ENCODE results near the gene VAPA.
A peak's percentile ranks its signal among the peaks of the same experiment; 100 is the strongest.
"Not testable (repeated sequence)": the region's sequence is repeated elsewhere in the genome, so short reads cannot be mapped to it uniquely, and the experiment has no call there.

The VAPA gene

GRCh38 chr18:9887992-9888391, 25.8 kb upstream of the VAPA start:
- no peak for DNase-seq

GRCh38 chr18:9890196-9890595, 23.6 kb upstream of the VAPA start:
- DNase-seq: no peak

- DNase-seq: no peak
These were observed 22.9 kb upstream of the VAPA start for GRCh38 chr18:9890957-9891356.

GRCh38 chr18:9891515-9891914, 22.3 kb upstream of the VAPA start:
- DNase-seq: not testable (repeated sequence)

- no peak for DNase-seq
These were observed 19.3 kb upstream of the VAPA start for GRCh38 chr18:9894454-9895068.

GRCh38 chr18:9897129-9897528, 16.7 kb upstream of the VAPA start:
- no peak for DNase-seq

- not testable (repeated sequence) for DNase-seq
These were observed 16.0 kb upstream of the VAPA start for GRCh38 chr18:9897787-9898291.

- DNase-seq: no peak
These were observed 14.8 kb upstream of the VAPA start for GRCh38 chr18:9898792-9899549.

GRCh38 chr18:9899550-9899930, 14.3 kb upstream of the VAPA start:
- DNase-seq: not testable (repeated sequence)

- no peak for DNase-seq
These were observed 13.1 kb upstream of the VAPA start for GRCh38 chr18:9900699-9901098.

- no peak for DNase-seq
These were observed 12.4 kb upstream of the VAPA start for GRCh38 chr18:9901377-9901776.

- not testable (repeated sequence) for DNase-seq
These were observed 11.6 kb upstream of the VAPA start for GRCh38 chr18:9902264-9902663.

- DNase-seq: no peak
These were observed 11.0 kb upstream of the VAPA start for GRCh38 chr18:9902832-9903231.

- DNase-seq: no peak
These were observed 8.4 kb upstream of the VAPA start for GRCh38 chr18:9905401-9905922.

- DNase-seq: no peak
These were observed 7.3 kb upstream of the VAPA start for GRCh38 chr18:9906481-9906880.

GRCh38 chr18:9907867-9908266, 5.9 kb upstream of the VAPA start:
- DNase-seq: no peak

- DNase-seq: no peak
These were observed 3.7 kb upstream of the VAPA start for GRCh38 chr18:9910071-9910470.

- DNase-seq: no peak
These were observed 3.2 kb upstream of the VAPA start for GRCh38 chr18:9910661-9911060.

GRCh38 chr18:9911226-9911625, 2.6 kb upstream of the VAPA start:
- DNase-seq: no peak

- DNase-seq: not testable (repeated sequence)
These were observed 1.5 kb upstream of the VAPA start for GRCh38 chr18:9912285-9912684.

- no peak for DNase-seq
These were observed 678 bp upstream of the VAPA start for GRCh38 chr18:9913151-9913525.

GRCh38 chr18:9914334-9914583, 443 bp downstream of the VAPA start:
- DNase-seq: no peak

- DNase-seq: peak; percentile 88
These were observed 921 bp downstream of the VAPA start for GRCh38 chr18:9914584-9915290.

All from activated CD8-positive, alpha-beta memory T cell treated with anti-CD3 and anti-CD28 coated beads, Interleukin-2, amount 50 U/mL, for 48 hours (primary cell).